AG09319 (cell line): ENCODE results near the gene DTX3.

Experiments used
- DNase-seq: peaks from one replicate; pipeline ENCODE4 v3.0.0-alpha.2; 2010; ENCODE audit warnings: low read depth; ENCODE audit errors: extremely low read depth
- CTCF ChIP-seq: IDR thresholded peaks from 2 replicates; pipeline ENCODE4 v1.5.1; 2011; ENCODE audit warnings: low read depth, mild to moderate bottlenecking, inconsistent platforms, low read length, moderate library complexity

Gene DTX3

GRCh38 chr12:57603815-57604453, 690 bp upstream of the DTX3 start:
- DNase-seq, result no peak
- no peak for TF ChIP-seq CTCF

- no peak for DNase-seq
Measured at GRCh38 chr12:57604992-57605810, 577 bp downstream of the DTX3 start.

GRCh38 chr12:57605811-57606311, 1.2 kb downstream of the DTX3 start:
- DNase-seq, result no peak
- no peak for TF ChIP-seq CTCF

More at GRCh38 chr12:57604992-57605810, 577 bp downstream of the DTX3 start:
- no peak for TF ChIP-seq CTCF

- no peak for TF ChIP-seq CTCF
- DNase-seq, result no peak
Measured at GRCh38 chr12:57606399-57606798, 1.8 kb downstream of the DTX3 start.

GRCh38 chr12:57606821-57607220, 2.2 kb downstream of the DTX3 start:
- DNase-seq, result no peak
- no peak for TF ChIP-seq CTCF

GRCh38 chr12:57607958-57608663, 3.5 kb downstream of the DTX3 start:
- no peak for DNase-seq
- TF ChIP-seq CTCF, result no peak
